ENCODE results near the gene BAHCC1. TPM values are rescaled to one million over a fixed set of nuclear protein-coding genes. Genes with fewer than 3 reads are reported as not detected.

Gene BAHCC1
- total and polyA plus RNA-seq, 11 donors: 6.0 to 19.6 (median 8.9) TPM

DNA sequence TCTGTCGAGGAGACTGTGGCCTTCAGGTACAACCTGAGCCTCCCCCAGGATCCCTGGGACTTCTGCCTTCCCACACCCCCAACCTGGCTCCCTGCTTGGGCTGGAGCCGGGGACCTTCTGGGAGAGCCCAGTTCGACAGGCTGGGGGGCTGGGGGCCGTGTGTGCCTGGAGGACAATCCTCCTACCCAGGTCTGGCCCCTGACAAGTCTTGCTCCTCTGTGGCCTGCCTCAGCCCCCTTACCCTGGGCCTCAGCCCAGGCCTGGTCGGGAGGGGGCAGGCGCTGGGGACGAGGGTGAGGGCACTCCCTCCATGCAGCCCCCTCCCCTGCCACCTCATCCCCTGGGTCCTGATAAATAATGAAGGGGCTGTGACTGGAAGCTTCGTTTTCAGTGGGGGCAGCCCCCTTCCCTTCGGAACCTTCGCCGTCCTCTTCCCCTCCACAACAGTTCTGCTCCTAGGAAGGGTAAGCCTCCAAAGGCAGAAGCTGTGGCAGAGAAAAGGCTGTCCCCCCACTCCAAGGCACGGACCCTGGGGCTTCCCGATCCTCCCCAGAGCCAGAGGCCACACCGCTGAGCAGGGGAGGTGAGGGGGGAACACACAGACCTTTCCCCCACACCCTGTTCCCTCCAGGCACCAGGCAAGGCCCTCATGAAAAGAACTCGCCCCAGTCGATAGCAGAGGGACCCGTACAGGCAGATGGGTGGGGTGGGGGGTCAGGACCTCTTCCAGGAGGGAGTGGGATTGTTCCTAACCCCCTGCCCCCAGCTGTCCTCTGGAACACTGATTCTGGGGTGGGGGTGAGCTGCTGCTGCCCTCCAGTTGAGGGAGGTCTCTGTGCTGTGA, 5.0 kb upstream of the BAHCC1 start:
- H3K4me3 ChIP-seq: no peak overlapping the region
- H3K9me3 ChIP-seq: no peaks in the 10 kb centered on the region
- WGBS, 4 donors: 73 to 81% (median 73%) methylated on average over 14 to 17 of the region's 17 CpGs
- peaks cover 0 to 8% (median 0%) of the 10 kb centered on the region in 9 donors for H3K27me3 ChIP-seq
- H3K36me3 ChIP-seq: no peaks in the 10 kb centered on the region
- H3K27ac ChIP-seq: peak overlapping the region in 9 of 12 donors; percentile 31 to 100 (median 97)
- ATAC-seq: no peak
- no peak for TF ChIP-seq POLR2A (IDR thresholded peaks at IDR 0.05)
- TF ChIP-seq, protein P1, sequence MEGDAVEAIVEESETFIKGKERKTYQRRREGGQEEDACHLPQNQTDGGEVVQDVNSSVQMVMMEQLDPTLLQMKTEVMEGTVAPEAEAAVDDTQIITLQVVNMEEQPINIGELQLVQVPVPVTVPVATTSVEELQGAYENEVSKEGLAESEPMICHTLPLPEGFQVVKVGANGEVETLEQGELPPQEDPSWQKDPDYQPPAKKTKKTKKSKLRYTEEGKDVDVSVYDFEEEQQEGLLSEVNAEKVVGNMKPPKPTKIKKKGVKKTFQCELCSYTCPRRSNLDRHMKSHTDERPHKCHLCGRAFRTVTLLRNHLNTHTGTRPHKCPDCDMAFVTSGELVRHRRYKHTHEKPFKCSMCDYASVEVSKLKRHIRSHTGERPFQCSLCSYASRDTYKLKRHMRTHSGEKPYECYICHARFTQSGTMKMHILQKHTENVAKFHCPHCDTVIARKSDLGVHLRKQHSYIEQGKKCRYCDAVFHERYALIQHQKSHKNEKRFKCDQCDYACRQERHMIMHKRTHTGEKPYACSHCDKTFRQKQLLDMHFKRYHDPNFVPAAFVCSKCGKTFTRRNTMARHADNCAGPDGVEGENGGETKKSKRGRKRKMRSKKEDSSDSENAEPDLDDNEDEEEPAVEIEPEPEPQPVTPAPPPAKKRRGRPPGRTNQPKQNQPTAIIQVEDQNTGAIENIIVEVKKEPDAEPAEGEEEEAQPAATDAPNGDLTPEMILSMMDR (IDR thresholded peaks at IDR 0.05): no peak
- H3K4me1 ChIP-seq: peaks cover 12 to 83% (median 61%) of the 10 kb centered on the region in 12 donors
- intact Hi-C loops (cut with DNase I): loop anchor here in 4 of 10 donors (5.0 to 10.0 kb wide), 4 partner anchors 92 to 125 kb away; partner anchors contain the start of genes ACTG1 (in 2 of the 4) and SLC38A10 (in 1 of the 4)
- DNase-seq: no peak

DNA sequence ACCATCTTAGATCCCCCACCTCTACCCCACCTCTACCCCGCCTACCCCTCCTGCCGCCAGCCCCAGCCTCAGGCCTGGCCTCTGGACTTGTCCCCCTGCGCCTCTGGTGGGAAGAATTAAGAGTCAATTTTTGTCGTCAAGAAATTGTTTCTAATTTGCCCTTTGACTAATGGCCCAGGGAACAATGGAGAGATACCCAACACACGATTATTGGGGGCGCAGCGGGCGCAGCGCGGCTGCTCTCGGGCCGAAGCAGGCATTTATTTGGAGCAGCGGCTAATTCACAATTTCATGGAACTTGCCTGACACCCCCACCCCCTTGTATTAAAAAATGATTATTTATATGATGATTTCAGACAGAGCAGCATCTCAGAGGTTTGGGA, 4.4 kb upstream of the BAHCC1 start:
- TF ChIP-seq POLR2A (IDR thresholded peaks at IDR 0.05): no peak
- TF ChIP-seq, protein P1 (IDR thresholded peaks at IDR 0.05): no peak
- Histone ChIP-seq H3K27me3 (peaks cover 0 to 8% (median 0%) of the 10 kb centered on the region in 9 donors), H3K36me3 (no peaks in the 10 kb centered on the region), H3K9me3 (no peaks in the 10 kb centered on the region), H3K4me1 (peaks cover 12 to 77% (median 58%) of the 10 kb centered on the region in 12 donors), H3K27ac (peak overlapping the region in 4 of 12 donors; percentile 95 to 100 (median 98)), H3K4me3 (no peak overlapping the region)
- WGBS, 4 donors: 93 to 97% (median 94%) methylated on average over 13 of the region's 13 CpGs
- ATAC-seq (no peak), DNase-seq (no peak)
- intact Hi-C loops (cut with DNase I): loop anchor here in 4 of 10 donors (5.0 to 10.0 kb wide), 4 partner anchors 91 to 124 kb away; partner anchors contain the start of genes ACTG1 (in 2 of the 4) and SLC38A10 (in 1 of the 4)

DNA sequence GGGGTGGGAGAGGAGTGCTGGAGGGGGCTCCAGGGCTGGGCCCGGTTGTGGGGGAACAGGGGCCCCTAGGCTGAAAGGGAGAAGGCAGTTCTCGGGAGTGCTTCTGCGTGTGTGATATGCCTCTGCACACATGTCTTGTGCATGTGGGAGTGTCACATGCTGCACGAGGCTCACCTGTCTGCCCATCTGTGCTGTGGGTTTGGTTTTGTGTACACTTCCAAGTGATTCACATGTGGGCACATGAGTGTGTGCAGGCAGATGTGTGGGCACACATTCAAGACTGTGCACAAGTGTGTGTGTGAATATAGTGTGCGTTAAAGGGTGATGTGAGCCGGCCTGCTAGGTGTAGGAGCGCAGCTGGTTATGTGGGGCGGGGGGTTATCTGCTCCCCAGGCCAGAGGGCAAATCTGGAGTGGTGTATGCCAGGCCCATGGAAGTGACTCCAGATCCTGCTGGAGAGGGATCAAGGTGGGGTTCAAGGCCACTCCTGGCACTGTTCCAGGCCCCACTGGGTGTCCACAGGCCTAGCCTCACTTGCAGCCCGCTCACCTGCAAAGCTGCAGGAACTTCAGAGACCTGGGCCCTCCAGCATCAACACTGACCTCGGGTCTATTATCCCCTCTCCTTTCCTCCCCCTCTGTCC, 3.8 kb upstream of the BAHCC1 start:
- peak in 1 of 5 donors; percentile 45 for DNase-seq
- H3K9me3 ChIP-seq: no peaks in the 10 kb centered on the region
- peaks cover 12 to 76% (median 52%) of the 10 kb centered on the region in 12 donors for H3K4me1 ChIP-seq
- peak overlapping the region; percentile 95 to 100 (median 98) for H3K27ac ChIP-seq
- 69 to 78% (median 78%) methylated on average over 10 of the region's 10 CpGs for WGBS, 4 donors
- no peak for TF ChIP-seq POLR2A (IDR thresholded peaks at IDR 0.05)
- TF ChIP-seq, protein P1 (IDR thresholded peaks at IDR 0.05): no peak
- H3K27me3 ChIP-seq: peaks cover 0 to 7% (median 0%) of the 10 kb centered on the region in 9 donors
- ATAC-seq: no peak
- no peaks in the 10 kb centered on the region for H3K36me3 ChIP-seq
- intact Hi-C loops (cut with DNase I): loop anchor here in 4 of 10 donors (5.0 to 10.0 kb wide), 4 partner anchors 91 to 123 kb away; partner anchors contain the start of genes ACTG1 (in 2 of the 4) and SLC38A10 (in 1 of the 4)
- H3K4me3 ChIP-seq: peak overlapping the region in 9 of 12 donors; percentile 75 to 95 (median 85)
